ENCODE measurements around the gene RNASEL.

RNASEL gene

DNA sequence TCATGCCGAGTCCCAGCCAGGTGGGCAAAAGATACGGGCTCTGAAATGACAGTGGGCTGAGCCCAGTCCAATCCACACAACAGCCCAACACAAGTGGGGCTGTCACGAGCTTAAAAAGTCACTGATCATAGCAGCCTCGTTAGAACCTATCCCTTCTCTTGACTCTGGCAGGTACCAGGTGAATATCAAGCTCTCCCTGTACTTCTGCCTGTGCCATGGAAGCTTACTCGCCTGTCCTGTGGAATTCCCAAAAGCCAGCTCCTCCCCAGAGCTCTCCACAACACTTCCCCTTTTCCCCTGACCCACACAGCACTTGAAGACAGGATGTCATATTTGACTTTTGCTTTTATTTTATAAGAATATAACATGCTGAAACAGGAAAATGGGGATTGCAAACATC is 9.2 kb upstream of the RNASEL start:
- no peak for DNase-seq

DNA sequence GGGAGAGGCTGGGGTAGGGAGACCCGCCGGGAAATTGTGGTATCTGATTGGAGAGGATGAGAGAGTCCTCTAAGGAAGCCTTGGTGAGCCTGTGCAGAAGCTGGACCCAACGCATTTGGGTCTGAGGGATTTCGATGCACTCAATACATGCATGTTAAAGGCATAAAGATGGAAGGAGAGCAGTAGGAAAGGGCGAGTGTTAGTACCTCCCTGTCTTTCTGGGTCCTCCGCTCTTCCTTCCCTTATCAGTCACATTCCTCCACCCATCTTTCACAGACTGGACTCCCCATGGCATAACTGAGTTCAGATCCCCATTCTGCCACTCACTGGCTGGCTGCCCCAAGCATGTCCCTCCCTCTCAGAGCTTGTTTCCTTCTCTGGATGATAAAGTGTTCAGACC is 7.9 kb upstream of the RNASEL start:
- no peak for DNase-seq

GRCh38 chr1:182595641-182596240 is 6.7 kb upstream of the RNASEL start:
- DNase-seq, result no peak

GRCh38 chr1:182589931-182590330 is 875 bp upstream of the RNASEL start:
- no peak for DNase-seq

DNA sequence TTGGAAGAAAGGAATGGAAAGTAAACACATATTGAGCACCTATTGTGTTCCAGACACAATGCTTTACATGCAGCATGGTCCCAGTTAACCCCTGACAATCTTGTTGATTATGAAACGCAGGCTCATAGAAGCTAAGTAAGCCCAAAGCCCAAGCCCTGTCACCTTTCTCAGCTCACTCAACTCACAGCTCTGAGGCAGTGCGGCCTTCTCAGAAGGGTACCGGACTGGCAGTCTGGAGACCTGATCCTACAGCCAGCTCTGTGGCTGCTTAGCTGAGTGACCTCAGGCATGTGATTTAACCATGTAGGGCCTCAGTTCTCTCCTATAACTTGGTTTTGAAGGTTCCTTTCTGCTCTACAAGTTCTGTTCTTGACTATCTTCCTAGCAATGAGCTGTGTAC is 464 bp upstream of the RNASEL start:
- DNase-seq, result no peak

DNA sequence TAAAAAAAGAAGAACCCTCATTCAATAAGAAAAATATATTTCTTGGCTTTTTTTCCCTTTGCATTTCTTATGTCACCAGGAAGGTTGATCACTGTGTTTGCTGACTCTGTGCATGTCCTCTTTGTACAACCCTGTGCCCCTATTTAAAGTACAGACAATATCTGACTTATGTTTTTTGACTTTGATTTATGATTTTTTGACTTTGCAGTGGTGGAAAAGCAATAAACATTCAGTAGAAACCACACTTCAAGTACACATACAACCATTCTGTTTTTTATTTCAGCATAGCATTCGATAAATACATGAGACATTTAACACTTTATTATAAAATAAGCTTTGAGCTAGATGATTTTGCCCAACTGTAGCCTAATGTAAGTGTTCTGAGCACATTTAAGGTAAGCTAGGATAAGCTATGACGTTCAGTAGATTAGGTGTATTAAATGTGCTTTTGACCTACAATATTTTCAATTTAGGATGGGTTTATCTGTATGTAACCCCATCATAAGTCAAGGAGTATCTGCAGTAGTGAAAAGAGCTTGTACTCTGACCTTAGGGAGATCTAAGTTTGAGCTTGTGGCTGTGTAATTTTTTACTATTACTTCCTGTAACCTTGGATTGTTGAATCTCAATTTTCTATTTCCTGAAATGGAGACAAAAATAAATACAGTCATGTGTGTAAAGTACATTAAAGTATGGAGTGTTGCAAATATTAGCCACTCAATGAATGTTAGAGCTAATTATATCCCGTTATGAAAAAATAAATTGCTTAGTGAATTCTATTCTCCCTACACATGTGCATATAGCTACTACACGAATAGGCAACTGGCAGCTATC is 1.2 kb downstream of the RNASEL start:
- no peak for DNase-seq

GRCh38 chr1:182587093-182587492 is 2.0 kb downstream of the RNASEL start:
- no peak for DNase-seq

DNA sequence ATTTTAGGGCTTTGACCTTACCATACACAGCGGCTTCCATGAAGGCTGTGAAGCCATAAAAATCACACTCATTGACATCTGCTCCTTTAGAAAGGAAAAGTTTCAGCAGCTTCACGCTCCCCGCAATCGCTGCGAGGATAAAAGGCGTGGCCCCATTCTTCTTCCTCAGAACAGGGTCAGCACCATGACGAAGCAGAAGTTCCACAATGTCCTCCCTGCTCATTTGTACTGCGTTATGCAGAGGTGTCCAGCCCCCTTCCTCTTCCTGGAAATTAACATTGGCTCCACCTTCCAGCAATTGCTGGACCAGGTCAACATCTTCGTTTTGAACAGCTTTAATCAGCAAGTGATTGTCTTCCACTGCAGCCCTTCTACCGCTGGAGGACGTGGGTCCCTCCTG is 2.7 kb downstream of the RNASEL start:
- no peak for DNase-seq

DNA sequence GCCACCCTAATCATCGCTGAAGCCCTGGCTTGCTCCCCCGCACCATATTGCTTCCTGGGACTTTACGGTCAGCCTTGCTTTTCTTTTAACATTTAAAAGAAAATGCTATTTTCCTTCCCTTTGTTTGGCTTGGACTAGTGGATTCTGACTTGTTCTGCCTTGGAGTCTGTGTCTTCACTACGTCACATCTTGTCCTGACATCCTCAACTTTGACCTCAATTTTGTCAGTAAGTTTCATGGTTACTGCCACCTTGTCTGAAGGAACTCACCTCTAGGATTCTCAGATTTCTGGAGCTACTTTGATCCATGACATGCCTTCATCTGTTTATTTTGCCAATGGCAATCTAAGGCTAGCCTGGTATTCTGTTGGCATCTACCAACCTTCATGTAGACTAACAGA is 4.3 kb downstream of the RNASEL start:
- no peak for DNase-seq

DNA sequence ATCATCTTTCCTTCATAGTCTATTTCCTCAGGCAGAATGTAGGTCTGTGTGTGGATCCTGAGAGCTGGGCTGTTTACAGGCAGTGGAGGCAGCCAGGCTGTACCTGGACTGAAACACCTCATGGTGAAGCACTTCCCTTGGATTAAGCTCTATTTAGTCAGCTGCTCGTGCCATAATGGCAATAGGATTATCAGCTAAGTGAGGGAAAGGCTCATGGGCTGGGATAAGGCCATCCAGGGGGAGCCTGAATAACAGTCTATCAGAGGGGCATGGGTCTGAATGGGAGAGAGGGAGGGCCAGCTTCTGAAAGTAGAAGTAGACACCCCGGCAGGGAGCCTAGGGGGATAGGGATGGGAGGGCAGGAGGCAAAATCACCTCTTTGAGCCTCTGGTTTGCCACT is 8.3 kb downstream of the RNASEL start:
- DNase-seq, result no peak

DNA sequence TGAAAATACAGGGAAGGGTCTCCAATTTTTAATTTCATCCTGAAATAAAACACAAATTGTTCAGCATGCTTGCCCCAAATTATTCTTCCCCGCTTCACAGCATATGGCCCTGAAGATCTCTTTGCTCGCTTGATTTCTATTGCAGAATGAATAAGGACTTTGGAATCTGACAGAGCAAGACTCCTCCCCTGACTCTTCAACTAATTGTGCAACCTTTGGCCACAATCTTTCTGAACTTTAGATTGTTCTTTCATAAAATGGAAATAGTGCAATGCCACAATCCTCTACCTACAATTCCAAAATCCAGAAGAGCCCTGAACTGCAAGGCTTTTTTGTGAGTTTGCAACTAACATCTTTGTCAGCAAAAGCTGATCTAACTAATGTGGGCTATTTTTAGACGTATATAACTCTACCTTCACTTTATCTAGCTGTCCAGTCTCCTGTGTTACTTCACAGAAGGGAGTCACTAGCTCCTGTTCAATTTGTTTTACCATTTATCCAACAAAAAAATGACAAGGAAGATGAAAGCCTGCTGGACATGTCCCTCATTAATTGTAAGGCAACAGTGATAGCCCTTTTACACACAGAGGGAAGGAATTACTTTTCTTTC is 13.4 kb downstream of the RNASEL start:
- no peak for DNase-seq

DNA sequence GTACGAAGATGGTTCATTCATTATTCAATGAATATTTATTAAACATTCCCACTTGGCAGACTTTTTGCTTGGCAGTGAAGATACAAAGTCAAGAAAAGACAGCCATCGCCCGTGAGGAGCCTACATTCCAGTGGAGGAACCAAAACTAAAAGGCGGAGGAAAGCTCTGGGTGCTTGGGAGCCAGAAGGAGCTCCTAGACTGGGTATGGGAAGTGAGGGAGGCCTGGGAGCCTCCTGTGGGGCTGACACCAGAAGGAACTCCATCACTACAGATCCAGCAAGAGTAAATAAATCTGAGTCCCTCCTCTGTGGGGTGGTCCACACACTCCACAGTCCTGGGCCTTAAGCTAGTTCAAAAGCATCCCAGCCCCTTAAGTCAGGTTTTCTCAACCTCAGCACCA is 14.9 kb downstream of the RNASEL start:
- no peak for DNase-seq

DNA sequence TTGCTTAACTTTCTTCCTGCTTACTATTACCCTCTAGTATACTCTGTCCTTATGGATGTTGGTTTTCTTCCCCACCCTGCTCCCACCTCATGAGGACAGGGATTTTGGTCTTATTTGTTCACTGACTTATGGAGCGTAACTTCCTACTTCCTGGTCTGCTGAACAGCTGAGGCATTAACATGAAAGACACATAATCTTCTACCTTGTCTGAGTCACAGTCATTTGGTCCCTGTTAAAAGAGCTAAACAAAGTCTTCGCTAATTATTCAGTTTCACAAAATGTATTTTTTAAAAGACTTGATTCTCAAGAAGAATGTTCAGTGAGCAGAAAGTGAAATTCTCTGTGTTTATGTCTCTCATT is 18.5 kb downstream of the RNASEL start:
- DNase-seq, result no peak

- DNase-seq, result no peak
Observed at GRCh38 chr1:182569939-182570610, 19.0 kb downstream of the RNASEL start.

GRCh38 chr1:182568647-182569284 is 20.3 kb downstream of the RNASEL start:
- no peak for DNase-seq

DNA sequence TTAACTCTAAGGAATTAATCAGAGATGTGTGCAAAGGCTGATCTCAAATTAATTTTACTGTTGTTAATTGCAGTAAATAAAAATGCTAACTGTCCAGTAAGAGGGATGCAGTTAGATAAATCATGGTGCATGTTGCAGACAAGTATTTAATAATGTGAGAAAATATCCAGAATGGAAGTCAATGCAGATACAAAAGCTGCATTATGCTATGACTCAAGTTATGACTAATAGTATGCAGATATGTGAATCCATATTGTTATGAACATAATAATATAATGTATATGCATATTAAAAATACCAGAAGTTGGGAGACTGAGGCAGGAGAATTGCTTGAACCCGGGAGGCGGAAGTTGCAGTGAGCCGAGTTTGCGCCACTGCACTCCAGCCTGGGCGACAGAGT is 21.4 kb downstream of the RNASEL start:
- DNase-seq, result no peak

- no peak for DNase-seq
Observed at GRCh38 chr1:182565537-182565936, 23.5 kb downstream of the RNASEL start.

GRCh38 chr1:182564406-182565004 is 24.6 kb downstream of the RNASEL start:
- DNase-seq, result no peak

GRCh38 chr1:182563095-182563494 is 26.0 kb downstream of the RNASEL start:
- DNase-seq, result no peak

GRCh38 chr1:182561456-182561855 is 27.6 kb downstream of the RNASEL start:
- DNase-seq, result no peak

- no peak for DNase-seq
Observed at GRCh38 chr1:182560392-182560984, 28.6 kb downstream of the RNASEL start.

- no peak for DNase-seq
Observed at GRCh38 chr1:182556279-182556678, 32.8 kb downstream of the RNASEL start.

DNA sequence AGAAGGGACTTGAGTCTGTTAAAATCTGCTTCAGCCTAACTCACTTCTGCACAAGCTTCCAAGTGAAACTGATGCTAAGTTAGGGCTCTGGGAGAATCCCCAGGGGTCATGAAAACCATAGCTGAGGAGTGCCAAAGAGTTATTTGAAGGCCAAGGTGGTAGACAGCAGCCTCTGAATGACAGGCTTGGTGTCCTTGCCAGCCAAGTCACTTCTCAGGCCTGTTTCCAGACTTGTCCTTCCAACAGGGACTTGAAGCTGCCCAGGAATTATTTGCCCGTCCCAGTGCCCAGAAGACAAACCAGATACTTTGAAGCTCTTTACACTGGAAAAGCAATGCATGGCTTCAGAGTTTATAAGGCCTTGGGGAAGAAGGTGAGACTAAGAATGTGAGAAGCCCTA is 33.6 kb downstream of the RNASEL start:
- no peak for DNase-seq
